ENCODE measurements around the gene ADAMTS7.

DNA sequence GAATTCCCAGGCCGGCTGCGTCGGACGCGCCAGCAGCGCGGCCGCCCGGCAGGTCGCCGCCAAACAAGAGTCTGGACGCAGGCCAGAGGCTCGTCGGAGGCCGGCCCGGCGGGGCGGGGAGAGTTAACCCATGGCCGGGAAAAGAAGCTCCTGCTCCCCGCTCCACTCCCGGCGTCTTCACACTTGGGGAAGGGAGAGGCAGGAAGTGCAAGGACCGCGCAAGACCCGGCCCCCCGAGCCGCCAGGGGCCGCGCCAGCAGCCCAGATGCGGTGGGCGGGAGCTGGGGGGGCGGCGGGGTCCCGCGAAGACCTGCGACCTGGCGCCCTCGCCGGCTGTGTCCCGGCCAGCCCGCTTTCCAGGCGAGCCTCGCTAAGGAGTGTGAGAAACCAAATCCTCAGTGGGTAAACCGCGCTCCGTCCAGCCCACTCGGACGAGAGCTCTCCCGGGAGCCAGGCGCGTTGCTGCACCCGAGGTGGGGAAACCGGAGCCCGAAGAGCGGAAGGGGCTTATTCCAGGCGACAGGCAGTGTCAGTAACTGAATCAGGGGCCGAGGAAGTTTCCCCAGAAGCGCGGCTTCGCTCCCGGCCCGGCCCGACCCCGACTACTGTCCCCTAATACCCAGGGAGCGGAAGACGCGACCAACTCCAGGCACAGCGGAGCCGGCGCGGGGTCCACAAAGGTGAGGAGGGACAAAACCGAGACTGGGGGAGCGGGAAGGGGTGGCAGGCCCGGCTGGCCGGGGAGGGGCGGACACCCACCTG, 721 bp downstream of the ADAMTS7 start:
- TF ChIP-seq GATA2 (IDR thresholded peaks at IDR 0.05; ENCODE audit: insufficient read depth, insufficient read length, low read depth, low read length) (no peak), MYC (IDR thresholded peaks at IDR 0.05; ENCODE audit: low read depth, low read length) (no peak)
- TF ChIP-seq, protein P1, sequence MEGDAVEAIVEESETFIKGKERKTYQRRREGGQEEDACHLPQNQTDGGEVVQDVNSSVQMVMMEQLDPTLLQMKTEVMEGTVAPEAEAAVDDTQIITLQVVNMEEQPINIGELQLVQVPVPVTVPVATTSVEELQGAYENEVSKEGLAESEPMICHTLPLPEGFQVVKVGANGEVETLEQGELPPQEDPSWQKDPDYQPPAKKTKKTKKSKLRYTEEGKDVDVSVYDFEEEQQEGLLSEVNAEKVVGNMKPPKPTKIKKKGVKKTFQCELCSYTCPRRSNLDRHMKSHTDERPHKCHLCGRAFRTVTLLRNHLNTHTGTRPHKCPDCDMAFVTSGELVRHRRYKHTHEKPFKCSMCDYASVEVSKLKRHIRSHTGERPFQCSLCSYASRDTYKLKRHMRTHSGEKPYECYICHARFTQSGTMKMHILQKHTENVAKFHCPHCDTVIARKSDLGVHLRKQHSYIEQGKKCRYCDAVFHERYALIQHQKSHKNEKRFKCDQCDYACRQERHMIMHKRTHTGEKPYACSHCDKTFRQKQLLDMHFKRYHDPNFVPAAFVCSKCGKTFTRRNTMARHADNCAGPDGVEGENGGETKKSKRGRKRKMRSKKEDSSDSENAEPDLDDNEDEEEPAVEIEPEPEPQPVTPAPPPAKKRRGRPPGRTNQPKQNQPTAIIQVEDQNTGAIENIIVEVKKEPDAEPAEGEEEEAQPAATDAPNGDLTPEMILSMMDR (IDR thresholded peaks at IDR 0.05; ENCODE audit: extremely low read depth in 1 of 2, insufficient read depth in 1 of 2, low read depth in 1 of 2, low read length in 2 of 2), result no peak

All from endothelial cell of umbilical vein (primary cell).